HG03280 (cell line): ENCODE results near the gene DIP2C.
"Not testable (repeated sequence)": the region's sequence is repeated elsewhere in the genome, so short reads cannot be mapped to it uniquely, and the experiment has no call there.

Experiments
- ATAC-seq: cut with Tn5 transposase; IDR thresholded peaks from one replicate; pipeline ENCODE4 v1.9.1; 2021; ENCODE audit warnings: mild to moderate bottlenecking, moderate library complexity; ENCODE audit not compliant: unreplicated experiment

DIP2C gene

GRCh38 chr10:615583-616152 lies 73.8 kb downstream of the DIP2C start:
- no peak for ATAC-seq

- ATAC-seq: no peak
Observed at GRCh38 chr10:614790-615582, 74.5 kb downstream of the DIP2C start.

- ATAC-seq: no peak
Observed at GRCh38 chr10:614139-614711, 75.2 kb downstream of the DIP2C start.

- ATAC-seq: no peak
Observed at GRCh38 chr10:613271-614138, 76.0 kb downstream of the DIP2C start.

GRCh38 chr10:612696-613095 lies 76.8 kb downstream of the DIP2C start:
- ATAC-seq: no peak

- ATAC-seq: not testable (repeated sequence)
Observed at GRCh38 chr10:610642-611305, 78.7 kb downstream of the DIP2C start.

GRCh38 chr10:609868-610545 lies 79.5 kb downstream of the DIP2C start:
- no peak for ATAC-seq

GRCh38 chr10:609262-609658 lies 80.2 kb downstream of the DIP2C start:
- ATAC-seq: no peak

GRCh38 chr10:608331-609261 lies 80.9 kb downstream of the DIP2C start:
- ATAC-seq: no peak

GRCh38 chr10:607545-608185 lies 81.8 kb downstream of the DIP2C start:
- ATAC-seq: no peak

- ATAC-seq: no peak
Observed at GRCh38 chr10:606762-607544, 82.5 kb downstream of the DIP2C start.

GRCh38 chr10:605632-606325 lies 83.7 kb downstream of the DIP2C start:
- no peak for ATAC-seq

- no peak for ATAC-seq
Observed at GRCh38 chr10:604716-605631, 84.5 kb downstream of the DIP2C start.

- ATAC-seq: no peak
Observed at GRCh38 chr10:603745-604144, 85.7 kb downstream of the DIP2C start.

GRCh38 chr10:602391-603005 lies 87.0 kb downstream of the DIP2C start:
- no peak for ATAC-seq

GRCh38 chr10:601660-601963 lies 87.9 kb downstream of the DIP2C start:
- no peak for ATAC-seq
